Subcutaneous adipose tissue (tissue), 4 donors: ENCODE results near the gene CCHCR1. TPM values are rescaled to one million over a fixed set of nuclear protein-coding genes. Genes with fewer than 3 reads are reported as not detected.

Experiments used
- total RNA-seq, 4 donors: library from RNA; depleted of rRNA; stranded (reverse); fragments of >200 nt; gene quantifications; one replicate each; pipeline ENCODE4 v1.1.0, GENCODE V29; 2016
- TF ChIP-seq, protein P1 (sequence below): fragments of 450-650 bp; IDR thresholded peaks from one replicate; pipeline ENCODE4 v1.5.1; 2016; ENCODE audit warnings: low read depth, mild to moderate bottlenecking, control low read depth, antibody characterized with exemption, moderate library complexity

The CCHCR1 gene
- total RNA-seq, 4 donors from 2014 or later, result 2.4 to 26.2 (median 9.8) TPM

GRCh38 chr6:31113861-31114540 is 43.6 kb downstream of the CCHCR1 start:
- TF ChIP-seq, protein P1, sequence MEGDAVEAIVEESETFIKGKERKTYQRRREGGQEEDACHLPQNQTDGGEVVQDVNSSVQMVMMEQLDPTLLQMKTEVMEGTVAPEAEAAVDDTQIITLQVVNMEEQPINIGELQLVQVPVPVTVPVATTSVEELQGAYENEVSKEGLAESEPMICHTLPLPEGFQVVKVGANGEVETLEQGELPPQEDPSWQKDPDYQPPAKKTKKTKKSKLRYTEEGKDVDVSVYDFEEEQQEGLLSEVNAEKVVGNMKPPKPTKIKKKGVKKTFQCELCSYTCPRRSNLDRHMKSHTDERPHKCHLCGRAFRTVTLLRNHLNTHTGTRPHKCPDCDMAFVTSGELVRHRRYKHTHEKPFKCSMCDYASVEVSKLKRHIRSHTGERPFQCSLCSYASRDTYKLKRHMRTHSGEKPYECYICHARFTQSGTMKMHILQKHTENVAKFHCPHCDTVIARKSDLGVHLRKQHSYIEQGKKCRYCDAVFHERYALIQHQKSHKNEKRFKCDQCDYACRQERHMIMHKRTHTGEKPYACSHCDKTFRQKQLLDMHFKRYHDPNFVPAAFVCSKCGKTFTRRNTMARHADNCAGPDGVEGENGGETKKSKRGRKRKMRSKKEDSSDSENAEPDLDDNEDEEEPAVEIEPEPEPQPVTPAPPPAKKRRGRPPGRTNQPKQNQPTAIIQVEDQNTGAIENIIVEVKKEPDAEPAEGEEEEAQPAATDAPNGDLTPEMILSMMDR, result no peak

GRCh38 chr6:31112478-31112877 is 45.1 kb downstream of the CCHCR1 start, which contains the start of gene C6orf15:
Gene C6orf15 (minus strand): TSS chr6:31112575. CDS start chr6:31112555, 20 bp downstream.
- TF ChIP-seq, protein P1, result no peak

- TF ChIP-seq, protein P1, result no peak
These were observed 45.9 kb downstream of the CCHCR1 start for GRCh38 chr6:31111712-31112111.

- TF ChIP-seq, protein P1, result no peak
These were observed 46.6 kb downstream of the CCHCR1 start for GRCh38 chr6:31110825-31111582.

DNA sequence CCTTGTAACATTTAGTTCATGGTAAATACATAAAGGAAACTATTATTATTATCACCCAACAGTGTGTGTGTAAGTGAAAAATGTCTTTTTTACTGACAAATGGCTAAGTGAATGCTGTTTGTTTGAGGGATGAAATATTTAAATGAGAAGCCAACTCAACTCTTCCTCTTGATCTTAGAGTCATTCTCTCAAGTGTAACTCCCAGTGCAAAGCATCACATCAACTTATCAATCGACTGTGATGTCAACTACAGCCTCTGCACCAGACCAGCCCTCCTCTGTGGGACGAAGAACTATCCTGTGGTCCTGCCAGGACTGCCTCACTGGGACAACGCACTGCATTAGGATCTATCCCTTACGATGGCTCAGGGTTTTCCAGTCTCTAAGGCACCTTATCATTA is 50.5 kb downstream of the CCHCR1 start:
- TF ChIP-seq, protein P1, result no peak

DNA sequence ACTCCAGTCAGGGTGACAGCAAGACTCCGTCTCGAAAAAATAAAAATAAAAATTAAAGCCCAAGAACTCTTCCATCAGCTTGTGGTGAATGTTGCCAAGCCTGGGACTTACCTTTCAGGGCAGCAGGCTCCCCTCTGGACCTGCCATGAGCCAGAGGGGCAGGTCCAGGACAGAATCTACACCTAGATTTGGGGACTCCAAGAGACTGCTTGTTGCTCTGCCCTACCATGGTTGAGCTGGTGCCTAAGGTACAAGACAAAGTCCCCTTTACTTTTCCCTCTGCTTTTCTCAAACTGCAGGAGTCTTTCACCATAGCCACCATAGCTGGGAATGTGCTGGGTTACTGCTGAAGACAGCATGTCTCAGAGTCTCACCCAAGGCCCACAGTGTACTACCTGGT is 54.5 kb downstream of the CCHCR1 start:
- TF ChIP-seq, protein P1, result no peak

- TF ChIP-seq, protein P1, result no peak
These were observed 59.1 kb downstream of the CCHCR1 start for GRCh38 chr6:31098449-31098938.
